ENCODE results near the gene NKTR. TPM values are rescaled to one million over a fixed set of nuclear protein-coding genes. Genes with fewer than 3 reads are reported as not detected.

Gene NKTR
- total and polyA plus RNA-seq, 9 donors, result 26.2 to 114 (median 79.8) TPM

DNA sequence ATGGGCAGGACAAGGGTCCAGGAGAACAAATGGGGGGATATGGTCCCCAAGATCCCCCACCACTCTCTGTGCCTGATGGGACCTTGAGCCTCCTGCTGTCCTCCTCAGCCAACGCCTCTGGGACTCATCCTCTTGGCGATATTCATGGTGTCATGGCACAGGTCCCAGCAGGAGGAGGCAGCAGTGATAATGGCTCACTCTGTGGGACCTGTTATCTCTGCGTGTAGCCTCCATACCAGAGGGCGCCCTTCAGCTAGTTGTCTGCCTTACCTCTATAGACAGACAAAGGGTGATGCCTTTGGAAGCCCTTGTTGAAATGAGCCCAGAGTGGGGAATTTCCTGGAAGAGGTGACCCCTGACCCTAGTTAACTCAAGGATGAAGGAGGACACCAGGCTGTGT lies 60.4 kb downstream of the NKTR start:
- Histone ChIP-seq H3K36me3 (no peaks in the 10 kb centered on the region), H3K9me3 (no peaks in the 10 kb centered on the region), H3K27me3 (no peaks in the 10 kb centered on the region), H3K4me3 (no peak overlapping the region), H3K27ac (no peak overlapping the region), H3K4me1 (ENCODE audit: insufficient read depth) (no peaks in the 10 kb centered on the region)
- intact Hi-C loops (cut with DNase I), result no loop called here
- DNase-seq, result no peak
- TF ChIP-seq, protein P1, sequence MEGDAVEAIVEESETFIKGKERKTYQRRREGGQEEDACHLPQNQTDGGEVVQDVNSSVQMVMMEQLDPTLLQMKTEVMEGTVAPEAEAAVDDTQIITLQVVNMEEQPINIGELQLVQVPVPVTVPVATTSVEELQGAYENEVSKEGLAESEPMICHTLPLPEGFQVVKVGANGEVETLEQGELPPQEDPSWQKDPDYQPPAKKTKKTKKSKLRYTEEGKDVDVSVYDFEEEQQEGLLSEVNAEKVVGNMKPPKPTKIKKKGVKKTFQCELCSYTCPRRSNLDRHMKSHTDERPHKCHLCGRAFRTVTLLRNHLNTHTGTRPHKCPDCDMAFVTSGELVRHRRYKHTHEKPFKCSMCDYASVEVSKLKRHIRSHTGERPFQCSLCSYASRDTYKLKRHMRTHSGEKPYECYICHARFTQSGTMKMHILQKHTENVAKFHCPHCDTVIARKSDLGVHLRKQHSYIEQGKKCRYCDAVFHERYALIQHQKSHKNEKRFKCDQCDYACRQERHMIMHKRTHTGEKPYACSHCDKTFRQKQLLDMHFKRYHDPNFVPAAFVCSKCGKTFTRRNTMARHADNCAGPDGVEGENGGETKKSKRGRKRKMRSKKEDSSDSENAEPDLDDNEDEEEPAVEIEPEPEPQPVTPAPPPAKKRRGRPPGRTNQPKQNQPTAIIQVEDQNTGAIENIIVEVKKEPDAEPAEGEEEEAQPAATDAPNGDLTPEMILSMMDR (IDR thresholded peaks at IDR 0.05), result no peak
- TF ChIP-seq EP300 (IDR thresholded peaks at IDR 0.05), result no peak
- TF ChIP-seq POLR2A (IDR thresholded peaks at IDR 0.05), result no peak
- 68 to 73% (median 71%) methylated on average over 4 of the region's 4 CpGs for WGBS, 3 donors

DNA sequence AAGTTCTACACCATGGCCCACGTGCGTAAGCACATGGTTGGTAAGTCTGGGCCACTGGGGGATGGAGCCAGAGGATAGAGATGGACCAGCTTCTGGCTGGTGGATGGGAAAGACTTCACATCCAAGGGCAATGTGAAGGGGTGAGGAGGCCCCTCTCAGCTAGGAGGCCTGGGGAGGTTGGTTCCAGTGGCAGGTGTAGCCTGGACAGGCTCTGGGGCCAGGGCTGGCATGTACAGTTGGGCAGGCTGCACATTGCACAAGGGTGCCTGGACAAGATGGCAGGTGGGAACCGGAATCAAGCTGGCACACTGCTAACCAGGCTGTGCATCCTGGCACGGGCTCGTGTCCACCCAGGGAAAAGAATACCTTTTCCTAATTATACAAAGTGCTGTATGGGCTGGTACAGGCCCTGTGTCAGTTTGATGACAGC lies 61.1 kb downstream of the NKTR start:
- WGBS, 3 donors, result 86 to 90% (median 89%) methylated on average over 5 of the region's 5 CpGs
- no peak overlapping the region for H3K4me3 ChIP-seq
- no peaks in the 10 kb centered on the region for H3K36me3 ChIP-seq
- intact Hi-C loops (cut with DNase I), result no loop called here
- DNase-seq, result no peak
- no peak overlapping the region for H3K27ac ChIP-seq
- no peaks in the 10 kb centered on the region for H3K9me3 ChIP-seq
- no peaks in the 10 kb centered on the region for H3K27me3 ChIP-seq
- H3K4me1 ChIP-seq (ENCODE audit: insufficient read depth), result no peaks in the 10 kb centered on the region
- TF ChIP-seq, protein P1 (IDR thresholded peaks at IDR 0.05), result no peak
- no peak for TF ChIP-seq EP300 (IDR thresholded peaks at IDR 0.05)

DNA sequence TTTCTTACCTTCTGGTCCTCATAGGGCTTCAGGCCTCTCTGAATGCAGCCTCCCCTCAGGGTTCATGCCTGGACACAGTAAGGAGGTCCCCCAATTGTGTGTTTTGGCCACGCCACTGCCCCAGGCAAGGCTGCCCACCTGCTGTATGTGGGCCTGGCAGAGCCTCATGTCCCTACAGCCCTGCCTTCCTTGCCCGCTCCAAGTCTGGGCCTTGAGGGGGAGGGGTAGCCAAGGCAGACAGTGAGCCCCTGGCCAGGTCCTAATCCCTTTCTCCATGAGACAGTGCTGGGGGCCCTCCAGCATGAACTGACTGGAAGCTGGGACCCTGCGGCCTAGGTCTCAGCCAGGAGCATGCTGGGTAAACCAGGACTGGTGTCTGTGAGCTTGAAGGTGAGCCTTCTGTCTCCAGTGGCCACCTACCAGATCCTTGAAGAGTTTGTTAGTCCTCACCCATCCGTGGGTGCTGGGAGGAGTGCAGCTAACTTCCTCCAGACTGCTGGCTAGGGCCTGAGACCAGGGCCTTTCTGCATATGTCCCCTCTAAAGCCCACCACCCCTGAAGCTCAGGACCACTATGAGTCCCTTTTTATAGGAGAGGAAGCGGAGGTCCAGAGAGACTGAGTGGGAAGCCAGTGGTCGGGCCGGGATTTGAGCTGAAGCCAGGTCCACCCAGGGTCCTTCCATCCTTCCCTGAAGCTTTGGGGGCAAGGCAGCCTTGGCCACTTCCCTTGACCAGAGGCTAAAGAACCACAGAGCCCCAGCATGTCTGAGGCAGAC lies 61.7 kb downstream of the NKTR start:
- no peak for DNase-seq
- WGBS, 3 donors, result 75 to 89% (median 81%) methylated on average over 7 of the region's 7 CpGs
- intact Hi-C loops (cut with DNase I), result no loop called here
- no peaks in the 10 kb centered on the region for H3K27me3 ChIP-seq
- H3K36me3 ChIP-seq, result no peaks in the 10 kb centered on the region
- no peak for TF ChIP-seq POLR2A (IDR thresholded peaks at IDR 0.05)
- TF ChIP-seq EP300 (IDR thresholded peaks at IDR 0.05), result no peak
- TF ChIP-seq, protein P1 (IDR thresholded peaks at IDR 0.05), result no peak
- H3K4me3 ChIP-seq, result no peak overlapping the region
- H3K9me3 ChIP-seq, result no peaks in the 10 kb centered on the region
- H3K4me1 ChIP-seq (ENCODE audit: insufficient read depth), result peaks cover 2% of the 10 kb centered on the region
- no peak overlapping the region for H3K27ac ChIP-seq

DNA sequence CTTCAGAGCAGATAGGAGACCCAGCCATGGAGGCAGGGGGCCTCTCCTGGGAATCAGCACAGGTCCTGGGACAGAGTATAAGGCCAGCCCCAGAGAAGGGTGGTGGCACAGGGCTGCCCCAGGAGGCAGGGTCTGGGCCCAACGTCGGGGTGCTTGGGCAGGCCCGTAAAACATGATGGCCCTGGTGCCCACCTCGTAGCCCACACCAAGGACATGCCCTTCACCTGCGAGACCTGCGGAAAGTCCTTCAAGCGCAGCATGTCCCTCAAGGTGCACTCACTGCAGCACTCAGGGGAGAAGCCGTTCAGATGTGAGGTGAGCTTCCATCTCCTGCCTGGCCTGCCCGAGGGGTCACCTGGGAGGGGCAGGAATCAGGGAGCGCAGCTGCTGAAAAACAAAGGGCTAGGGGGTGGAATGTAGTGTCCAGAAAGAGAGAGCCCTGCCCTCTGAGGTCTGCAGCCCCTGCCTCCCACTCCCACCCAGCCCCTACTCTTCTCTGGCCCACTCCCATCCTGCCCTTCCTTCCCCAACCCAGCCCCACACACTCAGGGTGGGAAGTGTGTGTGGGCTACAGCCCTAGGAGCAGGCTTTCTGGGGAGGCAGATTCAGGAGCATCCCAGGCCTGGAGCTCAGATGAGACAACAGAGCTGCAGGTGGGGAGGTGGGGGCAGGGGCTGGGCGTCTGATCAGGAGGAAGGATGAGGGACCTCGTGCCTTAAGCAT lies 62.5 kb downstream of the NKTR start:
- no peak for DNase-seq
- peaks cover 10% of the 10 kb centered on the region for H3K4me1 ChIP-seq (ENCODE audit: insufficient read depth)
- H3K36me3 ChIP-seq, result no peaks in the 10 kb centered on the region
- H3K27ac ChIP-seq, result no peak overlapping the region
- no peaks in the 10 kb centered on the region for H3K27me3 ChIP-seq
- no peak overlapping the region for H3K4me3 ChIP-seq
- no peak for TF ChIP-seq EP300 (IDR thresholded peaks at IDR 0.05)
- no peaks in the 10 kb centered on the region for H3K9me3 ChIP-seq
- WGBS, 3 donors, result 74 to 78% (median 74%) methylated on average over 12 of the region's 12 CpGs
- intact Hi-C loops (cut with DNase I), result no loop called here
